ENCODE results near the gene PIP4K2A.

The PIP4K2A gene

GRCh38 chr10:22740180-22740579 lies 25.8 kb upstream of the PIP4K2A start:
- Histone ChIP-seq H3K4me2 (ENCODE audit: low read depth, low read length, poor library complexity, severe bottlenecking) (no peak overlapping the region), H3K9me2 (replicated peaks; ENCODE audit: insufficient read depth, low read length) (no peaks in the 10 kb centered on the region), H3K79me2 (ENCODE audit: insufficient read depth, low read length) (no peaks in the 10 kb centered on the region), H3K4me3 (ENCODE audit: insufficient read depth, low read length, poor library complexity, severe bottlenecking) (no peak overlapping the region), H2AFZ (ENCODE audit: low read depth, low read length, severe bottlenecking) (no peak overlapping the region), H3K27ac (ENCODE audit: low read depth, low read length) (no peak overlapping the region), H3K9ac (ENCODE audit: low read length) (no peak overlapping the region), H4K20me1 (ENCODE audit: low read depth, low read length) (no peaks in the 10 kb centered on the region), H3K9me3 (ENCODE audit: insufficient read depth, low read length) (no peaks in the 10 kb centered on the region), H3F3A (ENCODE audit: insufficient read depth) (no peaks in the 10 kb centered on the region), H3K36me3 (ENCODE audit: low read length) (no peaks in the 10 kb centered on the region), H3K27me3 (ENCODE audit: low read length) (no peaks in the 10 kb centered on the region)
- TF ChIP-seq, protein P1, sequence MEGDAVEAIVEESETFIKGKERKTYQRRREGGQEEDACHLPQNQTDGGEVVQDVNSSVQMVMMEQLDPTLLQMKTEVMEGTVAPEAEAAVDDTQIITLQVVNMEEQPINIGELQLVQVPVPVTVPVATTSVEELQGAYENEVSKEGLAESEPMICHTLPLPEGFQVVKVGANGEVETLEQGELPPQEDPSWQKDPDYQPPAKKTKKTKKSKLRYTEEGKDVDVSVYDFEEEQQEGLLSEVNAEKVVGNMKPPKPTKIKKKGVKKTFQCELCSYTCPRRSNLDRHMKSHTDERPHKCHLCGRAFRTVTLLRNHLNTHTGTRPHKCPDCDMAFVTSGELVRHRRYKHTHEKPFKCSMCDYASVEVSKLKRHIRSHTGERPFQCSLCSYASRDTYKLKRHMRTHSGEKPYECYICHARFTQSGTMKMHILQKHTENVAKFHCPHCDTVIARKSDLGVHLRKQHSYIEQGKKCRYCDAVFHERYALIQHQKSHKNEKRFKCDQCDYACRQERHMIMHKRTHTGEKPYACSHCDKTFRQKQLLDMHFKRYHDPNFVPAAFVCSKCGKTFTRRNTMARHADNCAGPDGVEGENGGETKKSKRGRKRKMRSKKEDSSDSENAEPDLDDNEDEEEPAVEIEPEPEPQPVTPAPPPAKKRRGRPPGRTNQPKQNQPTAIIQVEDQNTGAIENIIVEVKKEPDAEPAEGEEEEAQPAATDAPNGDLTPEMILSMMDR (IDR thresholded peaks at IDR 0.05; ENCODE audit: insufficient read depth, low read length, poor library complexity, severe bottlenecking) = no peak
- TF ChIP-seq EZH2phosphoT487 (conservative IDR thresholded peaks at IDR 0.05; ENCODE audit: low read length) = no peak

DNA sequence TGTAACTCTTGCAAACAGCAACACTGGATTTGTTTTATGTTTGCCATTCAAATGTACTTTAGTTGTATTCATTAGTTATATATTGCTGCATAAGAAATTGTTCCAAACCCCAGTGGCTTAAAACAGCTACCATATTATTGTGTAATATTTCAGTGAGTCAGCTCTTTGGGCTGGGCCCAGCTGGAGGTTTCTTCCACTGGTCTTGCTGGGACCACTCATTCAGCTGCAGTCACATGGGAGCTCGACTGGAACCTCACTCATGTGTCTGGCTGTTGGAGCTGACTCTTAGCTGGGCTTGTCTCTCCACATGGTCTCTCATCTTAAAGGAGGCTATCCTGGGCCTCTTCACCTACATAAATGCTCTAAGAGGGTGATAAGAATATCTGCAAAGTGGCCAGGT lies 23.2 kb upstream of the PIP4K2A start:
- no peak overlapping the region for H3K27ac ChIP-seq (ENCODE audit: low read depth, low read length)
- no peaks in the 10 kb centered on the region for H4K20me1 ChIP-seq (ENCODE audit: low read depth, low read length)
- H3K9ac ChIP-seq (ENCODE audit: low read length) = no peak overlapping the region
- no peaks in the 10 kb centered on the region for H3K9me2 ChIP-seq (replicated peaks; ENCODE audit: insufficient read depth, low read length)
- H3K4me2 ChIP-seq (ENCODE audit: low read depth, low read length, poor library complexity, severe bottlenecking) = no peak overlapping the region
- H3K4me3 ChIP-seq (ENCODE audit: insufficient read depth, low read length, poor library complexity, severe bottlenecking) = no peak overlapping the region
- no peak overlapping the region for H2AFZ ChIP-seq (ENCODE audit: low read depth, low read length, severe bottlenecking)
- H3F3A ChIP-seq (ENCODE audit: insufficient read depth) = no peaks in the 10 kb centered on the region
- H3K79me2 ChIP-seq (ENCODE audit: insufficient read depth, low read length) = no peaks in the 10 kb centered on the region
- no peaks in the 10 kb centered on the region for H3K36me3 ChIP-seq (ENCODE audit: low read length)
- no peaks in the 10 kb centered on the region for H3K27me3 ChIP-seq (ENCODE audit: low read length)
- no peak for TF ChIP-seq EZH2phosphoT487 (conservative IDR thresholded peaks at IDR 0.05; ENCODE audit: low read length)
- TF ChIP-seq, protein P1 (IDR thresholded peaks at IDR 0.05; ENCODE audit: insufficient read depth, low read length, poor library complexity, severe bottlenecking) = no peak
- no peaks in the 10 kb centered on the region for H3K9me3 ChIP-seq (ENCODE audit: insufficient read depth, low read length)

- Histone ChIP-seq H3K9ac (ENCODE audit: low read length) (no peak overlapping the region), H2AFZ (ENCODE audit: low read depth, low read length, severe bottlenecking) (no peak overlapping the region), H3K27me3 (ENCODE audit: low read length) (no peaks in the 10 kb centered on the region), H4K20me1 (ENCODE audit: low read depth, low read length) (no peaks in the 10 kb centered on the region), H3F3A (ENCODE audit: insufficient read depth) (no peaks in the 10 kb centered on the region), H3K79me2 (ENCODE audit: insufficient read depth, low read length) (no peaks in the 10 kb centered on the region), H3K4me3 (ENCODE audit: insufficient read depth, low read length, poor library complexity, severe bottlenecking) (no peak overlapping the region), H3K9me3 (ENCODE audit: insufficient read depth, low read length) (no peaks in the 10 kb centered on the region), H3K27ac (ENCODE audit: low read depth, low read length) (no peak overlapping the region), H3K4me2 (ENCODE audit: low read depth, low read length, poor library complexity, severe bottlenecking) (no peak overlapping the region), H3K9me2 (replicated peaks; ENCODE audit: insufficient read depth, low read length) (no peaks in the 10 kb centered on the region), H3K36me3 (ENCODE audit: low read length) (no peaks in the 10 kb centered on the region)
- TF ChIP-seq EZH2phosphoT487 (conservative IDR thresholded peaks at IDR 0.05; ENCODE audit: low read length) = no peak
- TF ChIP-seq, protein P1 (IDR thresholded peaks at IDR 0.05; ENCODE audit: insufficient read depth, low read length, poor library complexity, severe bottlenecking) = no peak
Observed at GRCh38 chr10:22736134-22736533, 21.8 kb upstream of the PIP4K2A start.
